Gastroesophageal sphincter (tissue), 3 donors: ENCODE results near the gene PRX.

Experiments used
- CTCF ChIP-seq, 4 experiments: fragments of 200-600 bp in 2 of 4; fragments of 450-650 bp in 2 of 4; sonication (generic) in 1 of 4; IDR thresholded peaks; one replicate each; pipeline ENCODE4 v1.5.1; 2017 to 2019; ENCODE audit warnings: antibody characterized with exemption in 4 of 4, mild to moderate bottlenecking in 2 of 4, moderate library complexity in 2 of 4
- POLR2A ChIP-seq, 2 donors: fragments of 450-650 bp; IDR thresholded peaks; one replicate each; pipeline ENCODE4 v1.6.1; 2017; ENCODE audit warnings: antibody characterized with exemption in 2 of 2, mild to moderate bottlenecking in 2 of 2, moderate library complexity in 1 of 2

GRCh38 chr19:40438284-40438683 is 25.1 kb upstream of the PRX start:
- TF ChIP-seq CTCF (IDR thresholded peaks at IDR 0.05) (no peak), POLR2A (IDR thresholded peaks at IDR 0.05) (no peak)
